Measurements from ENCODE around the gene SLC9A7. TPM values are rescaled to one million over a fixed set of nuclear protein-coding genes. Genes with fewer than 3 reads are reported as not detected.

SLC9A7 gene
- total RNA-seq, 2 donors from 2014 or later, result 6.5 to 7.5 TPM

- TF ChIP-seq CTCF (IDR thresholded peaks at IDR 0.05), result no peak
- no peaks in the 10 kb centered on the region for H3K9me3 ChIP-seq
- H3K4me3 ChIP-seq, result no peak overlapping the region
- H3K27me3 ChIP-seq, result no peaks in the 10 kb centered on the region
- DNase-seq (ENCODE audit: low spot score), result no peak
- H3K36me3 ChIP-seq, result no peaks in the 10 kb centered on the region
- peaks cover 0 to under 1% of the 10 kb centered on the region in 2 donors for H3K4me1 ChIP-seq
- H3K27ac ChIP-seq, result no peak overlapping the region
These were observed 151.0 kb downstream of the SLC9A7 start for GRCh38 chrX:46607916-46608315.

GRCh38 chrX:46602468-46603102, 156.3 kb downstream of the SLC9A7 start:
- Histone ChIP-seq H3K4me3 (no peak overlapping the region), H3K36me3 (no peaks in the 10 kb centered on the region), H3K9me3 (no peaks in the 10 kb centered on the region), H3K27ac (peak overlapping the region in 1 of 2 donors; percentile 56), H3K27me3 (no peaks in the 10 kb centered on the region), H3K4me1 (peaks cover 0 to 34% of the 10 kb centered on the region in 2 donors)
- DNase-seq (ENCODE audit: low spot score), result no peak
- TF ChIP-seq CTCF (IDR thresholded peaks at IDR 0.05), result no peak

GRCh38 chrX:46601283-46601682, 157.6 kb downstream of the SLC9A7 start:
- peak overlapping the region; percentile 39 to 56 for H3K27ac ChIP-seq

GRCh38 chrX:46599051-46599560, 159.8 kb downstream of the SLC9A7 start:
- no peaks in the 10 kb centered on the region for H3K36me3 ChIP-seq
- no peak overlapping the region for H3K4me3 ChIP-seq
- no peaks in the 10 kb centered on the region for H3K9me3 ChIP-seq
- no peak for DNase-seq (ENCODE audit: low spot score)
- H3K4me1 ChIP-seq, result peaks cover 0 to 34% of the 10 kb centered on the region in 2 donors
- peak overlapping the region; percentile 39 to 56 for H3K27ac ChIP-seq
- TF ChIP-seq CTCF (IDR thresholded peaks at IDR 0.05), result no peak
- no peaks in the 10 kb centered on the region for H3K27me3 ChIP-seq

More at GRCh38 chrX:46601283-46601682, 157.6 kb downstream of the SLC9A7 start:
- Histone ChIP-seq H3K36me3 (no peaks in the 10 kb centered on the region), H3K9me3 (no peaks in the 10 kb centered on the region), H3K4me3 (no peak overlapping the region), H3K27me3 (no peaks in the 10 kb centered on the region), H3K4me1 (peaks cover 0 to 34% of the 10 kb centered on the region in 2 donors)
- no peak for DNase-seq (ENCODE audit: low spot score)
- no peak for TF ChIP-seq CTCF (IDR thresholded peaks at IDR 0.05)

GRCh38 chrX:46597771-46598170, 161.1 kb downstream of the SLC9A7 start:
- no peaks in the 10 kb centered on the region for H3K36me3 ChIP-seq
- H3K4me1 ChIP-seq, result peaks cover 0 to 32% of the 10 kb centered on the region in 2 donors
- H3K27me3 ChIP-seq, result no peaks in the 10 kb centered on the region
- H3K4me3 ChIP-seq, result no peak overlapping the region
- no peak for DNase-seq (ENCODE audit: low spot score)
- H3K27ac ChIP-seq, result peak overlapping the region; percentile 39 to 56
- no peak for TF ChIP-seq CTCF (IDR thresholded peaks at IDR 0.05)
- no peaks in the 10 kb centered on the region for H3K9me3 ChIP-seq
